Measurements from ENCODE around the gene CRIP1.

Gene CRIP1

DNA sequence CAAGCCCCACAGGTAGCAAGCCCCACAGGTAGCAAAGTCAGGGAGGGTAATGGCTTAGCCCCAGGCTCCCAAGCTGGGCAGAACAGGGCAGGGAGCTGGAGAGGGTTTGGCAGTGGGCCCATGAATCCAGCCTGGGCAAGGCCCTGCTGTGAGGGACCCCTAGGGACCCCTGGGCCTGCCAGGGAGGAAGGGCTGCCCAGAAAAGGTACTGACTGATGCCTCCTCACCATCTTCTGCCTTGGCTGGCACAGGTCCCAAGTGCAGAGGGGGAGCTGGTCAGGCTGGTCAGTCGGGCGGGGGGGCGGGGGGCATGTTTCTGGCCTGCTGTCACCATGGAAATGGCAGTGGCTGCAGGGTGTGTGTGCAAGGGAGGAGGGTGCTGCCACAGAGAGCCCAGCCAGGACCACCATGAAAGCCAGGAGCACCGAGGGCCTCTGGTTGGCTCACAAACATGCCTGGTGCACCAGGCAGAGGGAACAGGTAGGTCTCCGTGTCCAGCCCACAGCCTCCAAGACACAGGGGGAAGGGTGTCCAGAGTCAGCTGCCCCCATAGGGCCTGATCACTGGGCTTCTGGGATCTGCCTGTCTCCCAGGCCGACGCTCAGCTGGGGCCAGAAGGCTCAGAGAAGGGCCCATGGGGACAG lies 13.5 kb upstream of the CRIP1 start:
- peaks cover 7% of the 10 kb centered on the region for H3K4me1 Mint-ChIP-seq
- H3K9me3 Mint-ChIP-seq, result no peaks in the 10 kb centered on the region
- no peak overlapping the region for H3K27ac Mint-ChIP-seq
- no peaks in the 10 kb centered on the region for H3K36me3 Mint-ChIP-seq
- DNase-seq (ENCODE audit: low spot score in 2 of 2) (no peak), ATAC-seq (no peak)
- peak overlapping the region; percentile 51 for H3K4me3 Mint-ChIP-seq

DNA sequence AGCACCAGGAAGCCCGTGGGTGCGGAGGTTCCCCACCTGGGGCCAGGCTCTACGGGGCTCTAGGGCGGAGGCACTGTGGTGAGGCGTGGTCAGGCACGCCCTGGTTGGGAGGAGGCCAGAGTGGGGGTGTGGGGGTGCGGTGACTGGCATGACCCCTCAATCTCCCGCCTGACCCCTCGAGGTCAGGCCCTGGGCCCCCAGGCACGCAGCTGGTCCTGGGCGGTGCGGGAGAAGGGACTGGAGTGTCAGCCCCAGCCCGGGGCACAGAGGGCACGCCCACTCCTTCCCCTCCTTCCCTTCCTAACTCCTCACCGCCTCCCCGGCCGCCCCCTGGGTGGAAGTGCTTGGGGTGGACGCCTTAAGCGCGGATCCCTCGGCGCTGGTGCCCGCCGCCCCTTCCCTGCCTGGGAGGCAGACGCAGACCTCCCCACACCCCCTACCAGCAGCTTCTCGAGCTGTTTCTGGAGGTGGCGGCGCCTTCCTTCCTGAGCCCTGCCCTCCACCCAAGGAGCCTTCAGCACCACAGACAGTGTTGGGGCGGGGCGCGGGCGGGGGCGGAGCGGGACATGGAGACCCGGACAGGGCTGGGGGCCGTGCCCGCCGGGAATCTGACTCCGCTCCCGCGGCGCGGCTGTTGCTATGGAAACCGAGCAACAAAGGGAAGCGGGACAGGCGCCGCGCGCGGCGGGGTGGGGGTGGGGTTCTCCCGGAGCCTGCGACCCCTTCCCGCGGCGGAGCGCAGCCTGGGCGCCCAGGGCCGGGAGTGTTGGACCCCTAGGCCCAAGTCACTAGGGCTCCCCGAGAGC lies 12.8 kb upstream of the CRIP1 start:
- Mint-ChIP-seq H3K4me3 (peak overlapping the region; percentile 51), H3K27ac (no peak overlapping the region), H3K4me1 (peaks cover 7% of the 10 kb centered on the region), H3K36me3 (no peaks in the 10 kb centered on the region), H3K9me3 (no peaks in the 10 kb centered on the region)
- ATAC-seq, result peak; percentile 71
- DNase-seq (ENCODE audit: low spot score in 2 of 2), result peak in 1 of 2 donors; percentile 60

- DNase-seq (ENCODE audit: low spot score in 2 of 2) (no peak), ATAC-seq (peak; percentile 52)
- H3K9me3 Mint-ChIP-seq, result no peaks in the 10 kb centered on the region
- H3K27ac Mint-ChIP-seq, result no peak within 1 kb of the TSS
- peak within 1 kb of the TSS; percentile 51 for H3K4me3 Mint-ChIP-seq
- peaks cover under 1% of the 10 kb centered on the region for H3K36me3 Mint-ChIP-seq
- peaks cover 8% of the 10 kb centered on the region for H3K4me1 Mint-ChIP-seq
Measured at GRCh38 chr14:105474483-105475268, 12.0 kb upstream of the CRIP1 start, which contains the start of gene CRIP2. CRIP2 (plus strand) TSS chr14:105474821; CDS start chr14:105474863, 42 bp downstream.

DNA sequence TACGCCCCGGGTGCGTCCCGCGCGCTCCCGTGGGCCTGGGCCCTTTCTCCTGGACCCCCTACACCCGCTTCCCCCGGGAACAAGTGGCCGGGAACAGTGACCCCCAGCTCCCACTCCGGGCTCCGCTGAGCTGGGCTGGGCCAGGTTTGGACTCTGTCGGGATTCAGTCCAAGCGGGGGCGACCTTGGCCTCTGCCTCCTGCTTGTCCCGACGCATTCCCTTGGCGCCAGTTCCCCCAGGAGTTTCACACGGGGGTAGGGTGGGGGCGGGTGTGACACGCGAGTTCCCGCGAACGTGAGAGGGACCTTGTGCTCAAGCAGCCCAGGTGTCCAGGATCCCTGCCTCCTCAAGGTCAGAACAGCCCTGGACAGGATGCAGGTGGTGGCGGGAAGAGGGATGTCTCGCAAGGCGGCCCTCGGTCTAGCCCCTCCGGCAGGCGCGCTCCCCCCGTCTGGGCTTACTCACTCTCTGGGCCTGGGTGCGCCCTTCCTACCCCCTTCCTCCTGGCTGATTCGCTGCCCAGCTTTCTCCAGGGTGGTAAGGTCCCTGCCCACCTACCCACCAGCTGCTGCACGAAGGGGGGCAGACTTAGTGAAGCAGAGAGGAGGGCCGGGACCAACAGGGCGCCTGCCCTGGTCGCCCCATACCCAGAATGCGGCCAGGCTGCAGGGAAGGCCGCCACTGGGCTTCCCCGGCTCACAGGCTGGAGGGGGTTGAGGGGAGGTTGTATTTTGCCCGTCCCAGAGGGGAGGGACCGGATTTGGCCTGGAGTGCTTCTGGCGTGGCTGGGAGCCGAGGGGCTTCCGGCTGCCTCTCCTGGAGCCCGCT lies 11.2 kb upstream of the CRIP1 start:
- H3K9me3 Mint-ChIP-seq, result no peaks in the 10 kb centered on the region
- DNase-seq (ENCODE audit: low spot score in 2 of 2) (no peak), ATAC-seq (no peak)
- no peak overlapping the region for H3K27ac Mint-ChIP-seq
- H3K4me3 Mint-ChIP-seq, result peak overlapping the region; percentile 42
- H3K36me3 Mint-ChIP-seq, result peaks cover 9% of the 10 kb centered on the region
- H3K4me1 Mint-ChIP-seq, result peaks cover 13% of the 10 kb centered on the region

DNA sequence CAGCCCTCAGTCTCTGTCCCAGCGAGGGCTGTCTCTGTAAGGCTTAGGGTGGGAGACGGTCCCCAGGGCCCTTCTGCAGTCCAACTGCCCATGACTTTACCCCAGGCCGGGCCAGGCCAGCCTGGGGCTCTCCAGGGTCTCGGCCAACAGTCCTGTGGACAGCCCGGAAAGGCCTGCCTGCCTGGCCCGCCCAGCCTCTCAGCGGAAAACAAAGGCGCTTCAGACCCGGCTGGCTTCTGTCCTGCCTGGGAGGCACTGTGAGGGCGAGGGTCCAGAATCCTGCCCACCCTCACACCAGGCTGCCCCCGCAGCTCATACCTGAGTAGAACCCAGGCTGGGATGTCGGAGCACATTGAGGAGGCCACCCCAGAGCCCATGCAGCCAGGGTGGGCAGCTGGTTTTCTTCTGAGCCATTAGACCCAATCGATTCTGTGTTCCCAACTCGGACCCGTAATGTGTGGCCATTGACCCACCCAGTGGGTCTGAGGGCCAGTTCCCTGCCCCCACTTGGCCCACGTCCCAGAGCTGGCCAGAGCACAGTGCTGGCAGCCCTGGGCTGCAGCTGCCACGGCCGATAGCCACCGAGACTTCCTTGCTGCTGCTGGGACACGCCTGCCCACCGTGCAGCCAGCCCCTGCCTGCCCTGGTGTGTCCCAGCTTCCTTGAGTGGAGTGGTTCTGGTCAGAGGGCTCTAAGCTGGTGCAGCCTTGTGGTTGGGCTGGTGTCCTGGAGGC lies 10.4 kb upstream of the CRIP1 start:
- no peak for DNase-seq (ENCODE audit: low spot score in 2 of 2)
- Mint-ChIP-seq H3K9me3 (no peaks in the 10 kb centered on the region), H3K36me3 (peaks cover 17% of the 10 kb centered on the region), H3K4me3 (peak overlapping the region; percentile 42), H3K4me1 (peaks cover 19% of the 10 kb centered on the region), H3K27ac (no peak overlapping the region)
- no peak for ATAC-seq

DNA sequence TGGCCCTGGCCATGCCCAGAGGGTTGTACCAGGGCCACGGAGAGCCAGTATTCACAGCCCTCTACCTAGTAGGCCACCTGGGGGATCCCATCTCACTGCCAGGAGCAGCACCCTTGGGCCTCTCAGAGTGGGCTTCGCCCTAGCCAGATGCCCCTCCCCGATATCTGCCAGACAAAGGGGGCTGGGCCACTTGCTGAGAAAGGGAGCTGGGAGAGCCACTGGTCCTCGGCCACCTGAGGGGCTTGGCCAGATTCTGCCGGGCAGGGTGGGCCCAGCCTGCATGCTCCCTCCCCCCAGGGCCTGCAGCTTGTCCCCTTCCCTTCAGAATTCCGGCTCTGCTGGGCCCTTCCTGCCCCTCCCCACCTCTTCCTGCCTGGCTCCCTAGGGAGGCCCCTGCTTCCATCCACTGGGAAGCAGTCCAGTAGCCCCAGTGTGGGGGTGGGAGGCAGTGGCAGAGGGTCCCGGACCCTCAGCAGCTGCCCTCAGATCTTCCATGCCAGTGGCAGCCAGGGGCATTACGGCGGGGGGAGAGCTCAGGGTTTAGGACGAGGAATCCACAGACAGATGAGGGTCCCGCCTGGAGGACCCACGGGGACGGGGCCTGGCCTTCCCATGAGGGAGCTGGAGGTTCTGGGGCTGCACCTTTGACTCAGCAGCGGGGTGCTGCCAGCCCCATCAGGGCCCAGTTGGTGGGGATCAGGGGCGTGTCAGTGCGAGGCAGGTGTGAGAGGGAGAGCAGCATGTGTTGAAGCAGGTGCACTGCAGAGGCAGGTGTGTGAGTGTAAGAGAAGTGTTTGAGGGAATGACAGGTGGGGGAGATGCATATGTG lies 9.6 kb upstream of the CRIP1 start:
- H3K4me1 Mint-ChIP-seq, result peaks cover 26% of the 10 kb centered on the region
- DNase-seq (ENCODE audit: low spot score in 2 of 2) (no peak), ATAC-seq (no peak)
- peaks cover 21% of the 10 kb centered on the region for H3K36me3 Mint-ChIP-seq
- H3K9me3 Mint-ChIP-seq, result no peaks in the 10 kb centered on the region
- peak overlapping the region; percentile 31 for H3K4me3 Mint-ChIP-seq
- peak overlapping the region; percentile 73 for H3K27ac Mint-ChIP-seq

DNA sequence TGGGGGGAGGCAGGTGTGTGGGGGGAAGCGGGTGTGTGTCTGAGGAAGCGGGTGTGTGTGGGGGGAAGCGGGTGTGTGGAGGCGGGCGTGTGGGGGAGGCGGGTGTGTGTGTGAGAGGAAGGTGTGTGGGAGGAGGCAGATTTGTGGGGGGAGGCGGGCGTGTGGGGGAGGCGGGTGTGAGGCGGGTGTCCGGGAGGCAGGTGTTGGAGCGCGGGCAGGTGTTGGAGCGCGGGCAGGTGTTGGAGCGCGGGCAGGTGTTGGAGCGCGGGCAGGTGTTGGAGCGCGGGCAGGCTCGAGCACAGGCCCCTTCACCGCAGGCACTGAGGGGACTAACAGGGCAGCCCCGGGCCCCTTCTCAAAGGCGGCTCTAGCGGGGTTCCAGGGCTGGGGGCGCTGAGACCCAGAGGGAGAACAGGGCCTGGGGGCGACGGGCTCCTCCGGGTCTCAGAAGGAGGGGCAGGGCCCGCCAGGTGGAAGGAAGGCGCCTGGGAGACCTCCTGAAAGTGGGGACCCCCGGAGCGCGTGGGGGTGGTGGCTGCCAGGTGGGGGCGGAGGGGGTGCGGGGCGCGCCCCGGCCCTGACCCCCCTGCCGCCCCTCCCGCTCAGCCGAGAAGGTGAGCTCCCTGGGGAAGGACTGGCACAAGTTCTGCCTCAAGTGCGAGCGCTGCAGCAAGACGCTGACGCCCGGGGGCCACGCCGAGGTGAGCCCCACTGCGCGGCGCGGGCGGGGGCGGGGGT lies 8.9 kb upstream of the CRIP1 start:
- peak overlapping the region; percentile 31 for H3K4me3 Mint-ChIP-seq
- H3K27ac Mint-ChIP-seq, result peak overlapping the region; percentile 73

DNA sequence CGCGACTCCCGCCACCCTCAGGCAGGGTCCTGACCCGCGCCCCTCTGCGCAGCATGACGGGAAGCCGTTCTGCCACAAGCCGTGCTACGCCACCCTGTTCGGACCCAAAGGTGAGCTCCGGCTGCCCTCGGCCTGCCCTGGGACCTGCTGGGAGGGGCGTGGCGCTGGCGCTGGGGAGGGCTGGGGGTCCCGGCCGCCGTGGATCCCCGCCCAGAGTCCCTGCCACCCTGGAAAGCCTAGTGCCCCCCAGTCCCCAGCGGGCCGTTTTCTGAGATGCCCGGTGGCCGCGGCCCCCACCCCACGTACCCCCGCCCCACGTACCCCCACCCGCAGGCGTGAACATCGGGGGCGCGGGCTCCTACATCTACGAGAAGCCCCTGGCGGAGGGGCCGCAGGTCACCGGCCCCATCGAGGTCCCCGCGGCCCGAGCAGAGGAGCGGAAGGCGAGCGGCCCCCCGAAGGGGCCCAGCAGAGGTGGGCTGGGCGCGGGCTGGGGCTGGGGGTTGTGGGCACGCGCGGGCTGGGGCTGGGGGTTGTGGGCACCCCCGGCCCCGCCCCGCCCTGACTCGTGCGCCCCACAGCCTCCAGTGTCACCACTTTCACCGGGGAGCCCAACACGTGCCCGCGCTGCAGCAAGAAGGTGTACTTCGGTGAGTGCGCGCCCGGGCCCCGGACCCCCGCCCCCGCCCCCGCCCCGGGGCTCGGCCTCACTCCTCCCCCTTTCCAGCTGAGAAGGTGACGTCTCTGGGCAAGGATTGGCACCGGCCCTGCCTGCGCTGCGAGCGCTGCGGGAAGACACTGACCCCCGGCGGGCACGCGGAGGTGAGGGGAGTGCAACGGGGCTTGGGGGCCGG lies 8.1 kb upstream of the CRIP1 start:
- H3K36me3 Mint-ChIP-seq, result peaks cover 27% of the 10 kb centered on the region
- H3K4me3 Mint-ChIP-seq, result no peak overlapping the region
- peaks cover 34% of the 10 kb centered on the region for H3K4me1 Mint-ChIP-seq

More for the DNA sequence above, 8.9 kb upstream of the CRIP1 start:
- Mint-ChIP-seq H3K4me1 (peaks cover 34% of the 10 kb centered on the region), H3K36me3 (peaks cover 27% of the 10 kb centered on the region), H3K9me3 (no peaks in the 10 kb centered on the region)
- ATAC-seq, result no peak
- DNase-seq (ENCODE audit: low spot score in 2 of 2), result no peak

GRCh38 chr14:105479431-105480158 lies 7.1 kb upstream of the CRIP1 start:
- H3K9me3 Mint-ChIP-seq, result no peaks in the 10 kb centered on the region
- DNase-seq (ENCODE audit: low spot score in 2 of 2) (no peak), ATAC-seq (no peak)
- peaks cover 31% of the 10 kb centered on the region for H3K36me3 Mint-ChIP-seq
- H3K4me3 Mint-ChIP-seq, result peak overlapping the region; percentile 73
- peaks cover 41% of the 10 kb centered on the region for H3K4me1 Mint-ChIP-seq
- H3K27ac Mint-ChIP-seq, result peak overlapping the region; percentile 100

More for the DNA sequence above, 8.1 kb upstream of the CRIP1 start:
- H3K9me3 Mint-ChIP-seq, result no peaks in the 10 kb centered on the region
- no peak for ATAC-seq
- H3K27ac Mint-ChIP-seq, result no peak overlapping the region
- no peak for DNase-seq (ENCODE audit: low spot score in 2 of 2)

DNA sequence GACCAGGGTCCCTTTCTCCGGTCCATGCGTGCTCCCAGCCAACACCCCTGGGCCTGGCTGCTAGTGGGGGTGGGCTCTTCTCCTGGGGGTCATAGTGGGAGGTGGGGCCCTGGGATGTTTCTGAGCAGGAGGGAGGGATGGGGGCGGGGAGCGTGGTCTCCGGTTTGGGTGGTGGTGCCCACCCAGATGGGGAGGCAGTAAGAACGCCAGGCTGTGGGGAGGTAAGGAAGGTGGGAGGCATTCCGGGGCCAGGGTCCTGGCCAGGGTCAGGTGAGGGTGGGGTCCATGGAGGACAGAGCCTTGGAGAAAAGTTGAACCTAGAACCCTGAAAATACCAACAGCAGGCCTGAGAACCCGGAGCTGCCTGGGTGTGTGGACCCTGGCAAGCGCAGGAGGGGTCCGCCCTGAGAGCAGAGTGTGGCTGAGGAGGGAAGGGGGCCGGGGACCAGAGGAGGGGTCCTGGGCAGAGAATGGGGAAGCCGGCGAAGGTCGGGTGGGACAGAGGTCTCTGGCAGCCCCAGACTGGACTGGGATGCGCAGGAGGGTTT lies 6.4 kb upstream of the CRIP1 start:
- Mint-ChIP-seq H3K36me3 (peaks cover 34% of the 10 kb centered on the region), H3K9me3 (no peaks in the 10 kb centered on the region), H3K27ac (peak overlapping the region; percentile 100), H3K4me3 (peak overlapping the region; percentile 73), H3K4me1 (peaks cover 48% of the 10 kb centered on the region)
- ATAC-seq, result no peak
- no peak for DNase-seq (ENCODE audit: low spot score in 2 of 2)
